ENCODE results near the gene PHC2.

Gene PHC2

GRCh38 chr1:33420870-33421775 is 9.8 kb downstream of the PHC2 start:
- DNase-seq: peak; percentile 74

GRCh38 chr1:33418811-33419210 is 12.1 kb downstream of the PHC2 start:
- no peak for DNase-seq

GRCh38 chr1:33414879-33415278 is 16.0 kb downstream of the PHC2 start:
- no peak for DNase-seq

- peak; percentile 45 for DNase-seq
Measured at GRCh38 chr1:33410091-33410701, 20.7 kb downstream of the PHC2 start.

GRCh38 chr1:33408093-33408436 is 22.8 kb downstream of the PHC2 start:
- DNase-seq: no peak

GRCh38 chr1:33407352-33408092 is 23.4 kb downstream of the PHC2 start:
- DNase-seq: no peak

GRCh38 chr1:33402206-33402605 is 28.7 kb downstream of the PHC2 start:
- DNase-seq: no peak

- no peak for DNase-seq
Measured at GRCh38 chr1:33401471-33401870, 29.4 kb downstream of the PHC2 start.

GRCh38 chr1:33400153-33400911 is 30.6 kb downstream of the PHC2 start:
- DNase-seq: no peak

- DNase-seq: no peak
Measured at GRCh38 chr1:33399375-33399774, 31.5 kb downstream of the PHC2 start.

GRCh38 chr1:33397994-33398393 is 32.9 kb downstream of the PHC2 start:
- no peak for DNase-seq

GRCh38 chr1:33397125-33397506 is 33.8 kb downstream of the PHC2 start:
- DNase-seq: no peak

GRCh38 chr1:33396188-33397124 is 34.4 kb downstream of the PHC2 start:
- no peak for DNase-seq

GRCh38 chr1:33394770-33395169 is 36.1 kb downstream of the PHC2 start:
- DNase-seq: no peak

GRCh38 chr1:33393991-33394390 is 36.9 kb downstream of the PHC2 start:
- DNase-seq: no peak

GRCh38 chr1:33393524-33393923 is 37.4 kb downstream of the PHC2 start:
- no peak for DNase-seq

GRCh38 chr1:33392639-33393038 is 38.3 kb downstream of the PHC2 start:
- peak; percentile 43 for DNase-seq

- DNase-seq: no peak
Measured at GRCh38 chr1:33392206-33392605, 38.7 kb downstream of the PHC2 start.

- no peak for DNase-seq
Measured at GRCh38 chr1:33391343-33392078, 39.4 kb downstream of the PHC2 start.

GRCh38 chr1:33390542-33390941 is 40.4 kb downstream of the PHC2 start:
- peak; percentile 96 for DNase-seq

All from HCEC 1CT (cell line).